H1 (cell line): ENCODE measurements around the gene ACP3. TPM values are rescaled to one million over a fixed set of nuclear protein-coding genes. Genes with fewer than 3 reads are reported as not detected.

Experiments
- CTCF ChIA-PET: fragments of 300-600 bp; sonication (Branson Sonifier 250); formaldehyde crosslinking; loops from one replicate; lab custom pipeline; 2021; ENCODE audit not compliant: partially characterized antibody; lab: Charles Lee
- POLR2A ChIA-PET: fragments of 300-600 bp; sonication (Branson Sonifier 250); formaldehyde crosslinking; loops from one replicate; lab custom pipeline; 2021; ENCODE audit warnings: inconsistent platforms; ENCODE audit not compliant: partially characterized antibody; lab: Charles Lee
- DNase-seq, 2 experiments: peaks; one replicate each; pipeline versions ENCODE4 v3.0.0 to v3.0.0-alpha.2; 2010 to 2022; ENCODE audit warnings: low spot score in 2 of 2, low read depth in 1 of 2, mixed read lengths in 1 of 2
- FAIRE-seq: peaks from 2 replicates; lab custom pipeline; 2011; peaks lifted over from hg19 to GRCh38; lab: Jason Lieb, UNC
- H2AFZ ChIP-seq: 2 replicates; pipeline ENCODE4 v1.8.1; 2012; ENCODE audit warnings: low read length, inconsistent platforms
- H2AK5ac ChIP-seq: 2 replicates; pipeline ENCODE4 v1.6.1; 2013; ENCODE audit warnings: low read depth, low read length
- H2BK120ac ChIP-seq: replicated peaks from 2 replicates; pipeline ENCODE3; 2013; ENCODE audit warnings: low read depth, low read length, inconsistent platforms
- H2BK12ac ChIP-seq: 2 replicates; pipeline ENCODE4 v1.6.1; 2013; ENCODE audit warnings: low read depth, low read length
- H2BK15ac ChIP-seq: 2 replicates; pipeline ENCODE4 v1.6.1; 2013; ENCODE audit warnings: low read length
- H2BK20ac ChIP-seq: 2 replicates; pipeline ENCODE4 v1.6.1; 2013; ENCODE audit warnings: low read length
- H2BK5ac ChIP-seq: 2 replicates; pipeline ENCODE4 v1.6.1; 2013; ENCODE audit warnings: low read depth, low read length
- H3K14ac ChIP-seq: 2 replicates; pipeline ENCODE4 v1.6.1; 2013; ENCODE audit warnings: inconsistent platforms; ENCODE audit not compliant: insufficient read length
- H3K18ac ChIP-seq: 2 replicates; pipeline ENCODE4 v1.6.1; 2013; ENCODE audit warnings: low read length; ENCODE audit errors: extremely low read depth
- H3K23ac ChIP-seq: 2 replicates; pipeline ENCODE4 v1.6.1; 2013; ENCODE audit warnings: inconsistent platforms; ENCODE audit not compliant: insufficient read length
- H3K23me2 ChIP-seq: 2 replicates; pipeline ENCODE4 v1.6.1; 2013; ENCODE audit warnings: low read depth, low read length
- H3K27ac ChIP-seq: 2 replicates; pipeline ENCODE4 v1.6.1; 2011; ENCODE audit warnings: low read depth, low read length, inconsistent platforms
- H3K27me3 ChIP-seq, 4 experiments: replicated peaks in 1 of 4; 1 replicate in 1 of 4; 2 replicates in 3 of 4; pipeline versions ENCODE4 v1.6.1 to v1.8.1; 2011 to 2013; ENCODE audit warnings: low read length in 3 of 4, mild to moderate bottlenecking in 3 of 4, inconsistent platforms in 2 of 4, mixed read lengths in 2 of 4, moderate library complexity in 1 of 4; ENCODE audit not compliant: control insufficient read depth in 3 of 4, insufficient read depth in 3 of 4; ENCODE audit errors: extremely low read depth in 1 of 4
- H3K36me3 ChIP-seq, 4 experiments: 2 replicates each; pipeline versions ENCODE4 v1.6.1 to v1.8.1; 2011 to 2013; ENCODE audit warnings: mild to moderate bottlenecking in 4 of 4, low read length in 3 of 4, moderate library complexity in 2 of 4, control low read depth in 1 of 4, inconsistent platforms in 1 of 4; ENCODE audit not compliant: insufficient read depth in 4 of 4, control insufficient read depth in 2 of 4
- H3K4ac ChIP-seq: replicated peaks from 2 replicates; pipeline ENCODE3; 2013; ENCODE audit warnings: low read length, low read depth, mixed read lengths, inconsistent platforms; ENCODE audit not compliant: insufficient read length
- H3K4me1 ChIP-seq, 4 experiments: replicated peaks in 1 of 4; 1 replicate in 1 of 4; 2 replicates in 3 of 4; pipeline versions ENCODE4 v1.6.1 to v1.8.1; 2011 to 2013; ENCODE audit warnings: low read length in 3 of 4, inconsistent platforms in 2 of 4, mixed read lengths in 1 of 4; ENCODE audit not compliant: insufficient read depth in 4 of 4, control insufficient read depth in 3 of 4
- H3K4me2 ChIP-seq, 2 experiments: 2 replicates each; pipeline versions ENCODE4 v1.6.1 to v1.8.1; 2011 to 2013; ENCODE audit warnings: low read depth in 2 of 2, low read length in 2 of 2, control low read depth in 1 of 2, inconsistent platforms in 1 of 2, mild to moderate bottlenecking in 1 of 2; ENCODE audit not compliant: insufficient read depth in 1 of 2
- H3K4me3 ChIP-seq, 4 experiments: fragments of 200-600, 300-600 bp in 1 of 4; sonication (generic), shearing (Covaris generic), sonication (Bioruptor Twin) in 1 of 4; 2 replicates each; pipeline versions ENCODE4 v1.5.1 to v1.8.1; 2011 to 2016; ENCODE audit warnings: low read length in 4 of 4, low read depth in 3 of 4, control low read depth in 2 of 4, inconsistent platforms in 2 of 4, mild to moderate bottlenecking in 2 of 4, mixed read lengths in 1 of 4, moderate library complexity in 1 of 4; ENCODE audit not compliant: insufficient read depth in 2 of 4; ENCODE audit errors: extremely low read depth in 1 of 4
- H3K56ac ChIP-seq: replicated peaks from 2 replicates; pipeline ENCODE3; 2013; ENCODE audit warnings: low read depth, mild to moderate bottlenecking, mixed read lengths, low read length, inconsistent platforms; ENCODE audit not compliant: insufficient read length
- H3K79me1 ChIP-seq: 2 replicates; pipeline ENCODE4 v1.6.1; 2013; ENCODE audit warnings: low read depth, low read length, control low read depth
- H3K79me2 ChIP-seq, 2 experiments: 2 replicates each; pipeline versions ENCODE4 v1.6.1 to v1.8.1; 2012 to 2013; ENCODE audit warnings: low read length in 2 of 2, mild to moderate bottlenecking in 2 of 2, inconsistent platforms in 1 of 2; ENCODE audit not compliant: insufficient read depth in 2 of 2, control insufficient read depth in 1 of 2
- H3K9ac ChIP-seq, 4 experiments: replicated peaks in 1 of 4; 1 replicate in 1 of 4; 2 replicates in 3 of 4; pipeline versions ENCODE4 v1.6.1 to v1.8.1; 2011 to 2013; ENCODE audit warnings: low read depth in 3 of 4, low read length in 3 of 4, control low read depth in 2 of 4, mild to moderate bottlenecking in 2 of 4, moderate library complexity in 2 of 4, inconsistent platforms in 1 of 4; ENCODE audit errors: extremely low read depth in 1 of 4
- H3K9me3 ChIP-seq, 2 experiments: 2 replicates each; pipeline versions ENCODE4 v1.6.1 to v1.8.1; 2012 to 2013; ENCODE audit warnings: mild to moderate bottlenecking in 2 of 2, moderate library complexity in 2 of 2, control low read depth in 1 of 2, inconsistent platforms in 1 of 2, low read depth in 1 of 2, low read length in 1 of 2, mixed read lengths in 1 of 2; ENCODE audit not compliant: insufficient read depth in 2 of 2
- H4K20me1 ChIP-seq, 2 experiments: replicated peaks in 1 of 2; 2 replicates each; pipeline versions ENCODE3 to v1.8.1; 2011 to 2013; ENCODE audit warnings: inconsistent platforms in 2 of 2, low read length in 2 of 2, mild to moderate bottlenecking in 1 of 2; ENCODE audit not compliant: insufficient read depth in 2 of 2, control insufficient read depth in 1 of 2
- H4K5ac ChIP-seq: 2 replicates; pipeline ENCODE4 v1.6.1; 2013; ENCODE audit warnings: low read length, low read depth, mixed read lengths, inconsistent platforms; ENCODE audit not compliant: insufficient read length
- H4K8ac ChIP-seq: 2 replicates; pipeline ENCODE4 v1.8.0; 2013; ENCODE audit warnings: mild to moderate bottlenecking, moderate library complexity, low read length, inconsistent platforms; ENCODE audit not compliant: insufficient read depth; ENCODE audit errors: extremely low read depth
- H4K91ac ChIP-seq: replicated peaks from 2 replicates; pipeline ENCODE3; 2013; ENCODE audit warnings: low read length, mixed read lengths, inconsistent platforms; ENCODE audit not compliant: insufficient read length
- SIN3A ChIP-seq, 2 experiments: IDR thresholded peaks in 1 of 2; conservative IDR thresholded peaks in 1 of 2; 2 replicates each; pipeline ENCODE4 v1.6.1; 2011 to 2012; ENCODE audit warnings: low read length in 2 of 2, improper control_type of control experiment in 1 of 2, low read depth in 1 of 2, mild to moderate bottlenecking in 1 of 2
- SP1 ChIP-seq: IDR thresholded peaks from 2 replicates; pipeline ENCODE4 v1.6.1; 2011; ENCODE audit warnings: low read depth, low read length
- WGBS, 2 experiments: shearing (Covaris generic) in 1 of 2; methylation state at CpG; one replicate each; pipeline versions ENCODE4 v1.1.6 to v1.1.7; 2013 to 2015; ENCODE audit warnings: low lambda C conversion rate in 2 of 2, mixed read lengths in 2 of 2, inconsistent platforms in 1 of 2, low coverage in 1 of 2, missing lambda C conversion rate in 1 of 2; ENCODE audit not compliant: insufficient replicate concordance in 2 of 2, insufficient coverage in 1 of 2, insufficient read length in 1 of 2; ENCODE audit errors: extremely low coverage in 1 of 2, missing lambda C conversion rate in 1 of 2; 5-methylcytosine and 5-hydroxymethylcytosine counted together
- polyA plus RNA-seq, 7 experiments: library from polyadenylated mRNA; depleted of rRNA in 3 of 7; stranded (reverse) in 5 of 7; unstranded in 2 of 7; fragments of >200 nt in 5 of 7; fragments of 200-250 nt in 2 of 7; gene quantifications; 1 replicate in 5 of 7; 2 replicates in 1 of 7; 4 replicates in 1 of 7; pipeline versions ENCODE4 v1.2.1 to v1.2.3, GENCODE V29; 2011 to 2013; ENCODE audit warnings: missing spikeins in 2 of 7, mixed read lengths in 2 of 7
- total RNA-seq: library from RNA; stranded (reverse); fragmentation: NEBNext Ultra II Directional; extraction: Animal tissue kit (Norgen Biotek cat#: 25700); gene quantifications from 2 replicates; pipeline ENCODE4 v1.2.1, GENCODE V29; 2021

Gene ACP3
- total and polyA plus RNA-seq, 2 of the 8 experiments (the other 6 are each of a cell fraction or from before 2014, with no cell fraction given), result 1.2 to 1.4 TPM

DNA sequence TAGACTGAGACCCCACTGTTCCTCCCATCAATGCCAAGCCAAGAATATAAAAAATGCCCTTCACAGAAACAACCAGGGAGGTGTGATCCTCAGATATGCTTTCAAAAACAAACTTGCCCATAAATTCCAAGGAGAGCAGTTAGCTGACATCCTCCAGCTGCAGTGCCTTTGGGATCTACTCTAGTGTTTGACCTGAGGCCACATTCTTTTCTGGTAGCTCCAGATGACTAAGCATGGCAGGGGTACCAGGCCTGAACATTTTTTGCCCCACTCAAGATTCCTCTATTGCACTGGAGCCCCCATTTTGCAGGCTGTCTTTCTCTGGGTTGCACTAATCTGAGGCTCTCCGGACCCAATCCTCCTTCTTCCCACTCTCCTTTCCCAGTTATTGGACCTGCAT, 27.9 kb upstream of the ACP3 start:
- Histone ChIP-seq H3K36me3 (no peaks in the 10 kb centered on the region), H2BK15ac (no peak overlapping the region), H2AK5ac (no peak overlapping the region)
- no peak for TF ChIP-seq SP1
- no peak for TF ChIP-seq SIN3A (conservative IDR thresholded peaks at IDR 0.05 in 1 of 2, IDR thresholded peaks at IDR 0.05 in 1 of 2; ENCODE audit: low read depth in 1 of 2, low read length in 2 of 2)
- TF ChIP-seq, all 59 proteins: peak for 0
- no peaks in the 10 kb centered on the region for H3K79me2 ChIP-seq
- no peak overlapping the region for H2BK20ac ChIP-seq
- no peaks in the 10 kb centered on the region for H3K79me1 ChIP-seq
- peaks cover under 1 to 15% (median 6%) of the 10 kb centered on the region in 4 experiments; a peak in 6 of 7 replicates for H3K4me1 ChIP-seq
- H4K8ac ChIP-seq, result no peak overlapping the region
- no peak overlapping the region for H2BK5ac ChIP-seq
- H4K20me1 ChIP-seq, result no peaks in the 10 kb centered on the region
- WGBS, 2 experiments, result 77% methylated on average over 1 of the region's 1 CpG; no CpG with 5 or more reads in 1 of the 2 experiments
- no peaks in the 10 kb centered on the region for H3K9me3 ChIP-seq
- no peak overlapping the region for H2AFZ ChIP-seq
- no peak overlapping the region for H4K5ac ChIP-seq
- ChIA-PET POLR2A (interaction anchor here (1.1 kb wide), 1 partner anchor 17 kb away, joined by 3 read pairs; no protein-coding TSS in a partner anchor), CTCF (interaction anchor here (0.9 to 3.6 kb wide), 9 partner anchors 10 to 110 kb away, joined by 3 to 14 read pairs (median 5); no protein-coding TSS in a partner anchor)
- no peak overlapping the region for H3K14ac ChIP-seq
- no peak overlapping the region for H2BK120ac ChIP-seq
- H3K27ac ChIP-seq, result no peak overlapping the region
- FAIRE-seq (no peak), DNase-seq (no peak)
- no peak overlapping the region for H3K23ac ChIP-seq
- no peak overlapping the region for H3K4me3 ChIP-seq
- no peak overlapping the region for H2BK12ac ChIP-seq
- H3K4me2 ChIP-seq, result no peak overlapping the region
- H3K9ac ChIP-seq, result no peak overlapping the region
- H3K18ac ChIP-seq, result no peak overlapping the region
- no peak overlapping the region for H3K56ac ChIP-seq
- H3K27me3 ChIP-seq, result no peaks in the 10 kb centered on the region
- H3K4ac ChIP-seq, result no peak overlapping the region
- H3K23me2 ChIP-seq, result peaks cover 2% of the 10 kb centered on the region; the same call in 1 of the 2 replicates
- no peak overlapping the region for H4K91ac ChIP-seq
